T-helper 1 cell treated with Interleukin-12 subunit alpha and Interleukin-12 subunit beta and Interleukin-4 antibody, amounts not matched to agents 30 ng/mL and 1 ng/mL, for 36 hours (primary cell): ENCODE data around the gene TMC8. TPM values are rescaled to one million over a fixed set of nuclear protein-coding genes. Genes with fewer than 3 reads are reported as not detected.
"Not testable (repeated sequence)": the region's sequence is repeated elsewhere in the genome, so short reads cannot be mapped to it uniquely, and the experiment has no call there.

Experiments used
- intact Hi-C: fragments of 100-400 bp; cut with micrococcal nuclease; formaldehyde crosslinking; loops from one replicate; pipeline ENCODE4 v1.15.1; 2024
- total RNA-seq: library from RNA; stranded (reverse); gene quantifications from 2 replicates; pipeline ENCODE4 v1.2.3, GENCODE V29; 2022

The TMC8 gene
- total RNA-seq, 1 donor from 2014 or later: 412 TPM

DNA sequence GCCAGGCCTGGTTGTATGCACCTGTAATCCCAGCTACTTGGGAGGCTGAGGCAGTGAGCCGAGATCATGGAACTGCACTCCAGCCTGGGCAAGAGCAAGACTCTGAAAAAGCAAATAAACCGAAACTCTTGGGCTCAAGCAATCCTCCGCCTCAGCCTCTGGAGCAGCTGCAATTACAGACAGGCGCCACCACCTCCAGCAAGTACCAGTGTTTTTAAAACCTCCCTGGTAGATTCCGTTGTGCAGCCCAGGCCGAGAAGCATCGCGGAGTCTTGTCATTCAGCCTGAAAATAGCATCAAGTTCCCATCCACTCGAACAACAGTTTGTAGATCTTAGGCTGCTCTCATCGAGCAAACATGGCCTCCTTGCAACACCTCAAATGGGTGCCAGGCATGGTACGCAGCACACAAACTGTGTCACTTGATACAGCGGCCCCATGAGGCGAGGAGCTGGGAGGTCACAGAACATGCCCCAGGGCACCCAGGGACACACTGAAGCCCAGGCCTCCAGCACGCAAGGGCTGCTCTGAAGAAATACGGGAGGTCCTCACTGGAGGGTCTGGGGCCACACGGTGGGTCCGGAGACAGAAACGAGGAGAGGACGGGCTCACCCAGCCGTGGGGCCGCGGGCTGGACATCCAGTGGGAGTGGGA is 20.1 kb upstream of the TMC8 start:
- intact Hi-C loops: no loop called here

DNA sequence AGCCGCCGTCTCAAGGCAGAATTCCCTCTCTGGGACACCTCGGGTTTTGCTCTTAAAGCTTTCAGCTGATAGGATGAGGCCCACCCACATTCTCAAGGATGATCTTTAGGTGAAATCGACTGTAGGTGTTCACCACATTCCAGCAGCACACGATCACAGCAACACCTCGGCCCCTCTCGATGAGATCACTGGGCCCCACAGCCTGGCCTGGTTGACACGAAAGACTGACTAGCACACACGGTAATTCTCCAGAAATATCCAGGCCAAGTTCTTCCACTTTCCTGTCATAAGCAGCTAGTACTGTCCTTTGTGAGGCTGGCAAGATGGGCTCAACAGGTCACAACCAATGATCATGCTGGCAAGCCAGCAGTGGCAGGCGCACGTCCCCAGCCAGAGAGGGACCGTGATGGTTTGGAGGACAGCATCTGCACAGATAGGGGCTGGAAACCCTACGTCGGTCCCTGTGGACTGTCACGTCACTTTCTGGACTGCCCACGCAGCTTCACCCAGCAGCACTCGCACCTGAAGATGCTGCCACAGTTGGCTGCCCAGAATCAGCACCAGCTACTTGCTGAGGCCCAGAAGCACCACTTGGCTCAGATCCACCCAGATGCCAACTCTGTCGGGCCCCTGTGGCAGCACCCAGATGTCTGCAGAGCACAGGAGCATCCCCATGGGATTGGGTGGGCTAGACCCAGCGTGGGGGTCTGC is 19.4 kb upstream of the TMC8 start:
- intact Hi-C loops: no loop called here

DNA sequence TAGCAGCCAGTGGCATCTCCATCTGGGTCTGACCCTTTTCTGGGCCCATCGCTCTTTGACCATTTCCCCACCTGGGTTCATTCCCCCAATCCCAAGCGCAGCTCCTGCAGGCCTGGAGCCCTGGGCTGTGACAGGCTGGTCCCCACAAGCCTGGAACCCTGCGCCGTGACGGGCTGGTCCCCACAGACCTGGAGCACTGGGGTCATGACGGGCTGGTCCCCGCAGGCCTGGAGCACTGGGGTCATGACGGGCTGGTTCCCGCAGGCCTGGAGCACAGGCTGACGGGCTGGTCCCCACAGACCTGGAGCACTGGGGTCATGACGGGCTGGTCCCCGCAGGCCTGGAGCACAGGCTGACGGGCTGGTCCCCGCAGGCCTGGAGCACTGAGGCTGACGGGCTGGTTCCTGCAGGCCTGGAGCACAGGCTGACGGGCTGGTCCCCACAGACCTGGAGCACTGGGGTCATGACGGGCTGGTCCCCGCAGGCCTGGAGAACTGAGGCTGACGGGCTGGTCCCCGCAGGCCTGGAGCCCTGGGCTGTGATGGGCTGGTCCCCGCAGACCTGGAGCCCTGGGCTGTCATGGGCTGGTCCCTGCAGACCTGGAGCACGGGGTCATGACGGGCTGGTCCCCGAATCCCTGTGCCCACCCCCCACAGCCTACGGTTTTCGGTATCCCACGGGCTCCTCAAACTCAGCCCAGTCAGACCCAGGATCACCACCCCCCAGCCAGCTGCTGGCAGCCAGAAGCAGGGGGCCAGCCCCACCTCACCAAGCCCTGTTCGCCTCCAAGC is 18.6 kb upstream of the TMC8 start:
- intact Hi-C loops: loop anchor here (1.0 kb wide), 3 partner anchors 18 to 64 kb away; partner anchors contain the start of gene TMC8

DNA sequence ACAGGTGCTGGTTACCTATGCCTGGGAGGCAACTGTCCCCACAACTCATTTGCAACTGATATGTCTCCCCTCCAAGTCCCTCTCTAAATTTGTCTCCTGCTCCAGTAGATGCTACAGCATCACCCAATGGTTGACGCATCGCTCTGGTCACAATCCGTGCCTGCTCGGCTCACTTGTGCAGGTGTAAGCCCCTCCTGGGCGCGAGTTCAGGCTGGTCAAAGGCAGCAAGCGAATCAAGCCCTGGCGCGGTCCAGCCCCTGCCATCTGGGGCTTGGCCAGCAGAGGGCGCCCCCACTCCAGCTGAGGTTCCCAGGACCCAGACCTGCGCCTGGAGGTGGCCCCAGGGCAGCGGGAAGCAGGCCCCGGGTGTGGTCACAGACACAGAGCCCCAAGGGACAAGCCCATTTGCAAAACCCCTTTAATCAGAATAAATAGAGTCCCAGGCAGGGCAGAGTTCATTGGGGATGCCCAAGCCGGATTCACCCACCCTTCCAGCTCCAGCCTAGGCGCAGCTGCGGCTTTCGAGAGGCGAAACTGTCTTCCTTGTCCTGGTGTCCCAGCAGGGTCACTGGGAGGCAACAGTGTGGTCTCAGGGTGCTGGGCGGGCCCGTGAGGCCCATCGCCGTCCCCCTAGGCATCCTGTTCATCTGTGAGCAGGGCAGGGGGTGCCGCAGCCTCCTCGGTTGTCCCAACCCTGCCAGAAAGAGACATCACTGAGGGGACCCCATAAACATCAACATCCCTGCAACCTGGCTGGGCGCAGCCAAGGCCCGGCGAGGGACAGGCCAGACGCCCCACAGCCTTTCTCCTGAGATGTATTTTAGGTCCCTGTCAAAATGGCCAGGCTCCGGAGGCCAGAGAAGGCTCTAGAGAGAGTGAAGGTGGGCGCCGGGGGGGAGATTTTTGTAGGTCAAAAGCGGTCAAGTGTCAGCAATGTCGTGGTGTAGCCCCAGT is 17.8 kb upstream of the TMC8 start:
- intact Hi-C loops: loop anchor here (1.0 kb wide), 3 partner anchors 18 to 64 kb away; partner anchors contain the start of gene TMC8

GRCh38 chr17:78113804-78114785 is 16.5 kb upstream of the TMC8 start:
- intact Hi-C loops: no loop called here

GRCh38 chr17:78114831-78115723 is 15.5 kb upstream of the TMC8 start:
- intact Hi-C loops: no loop called here

GRCh38 chr17:78115803-78116202 is 14.8 kb upstream of the TMC8 start:
- intact Hi-C loops: not testable (repeated sequence)

GRCh38 chr17:78116411-78116810 is 14.2 kb upstream of the TMC8 start:
- intact Hi-C loops: no loop called here

- intact Hi-C loops: no loop called here
Observed at GRCh38 chr17:78117027-78117981, 13.3 kb upstream of the TMC8 start.

GRCh38 chr17:78118801-78119241 is 11.8 kb upstream of the TMC8 start:
- intact Hi-C loops: no loop called here

GRCh38 chr17:78120537-78120936 is 10.0 kb upstream of the TMC8 start:
- intact Hi-C loops: no loop called here

GRCh38 chr17:78120971-78121800 is 9.4 kb upstream of the TMC8 start:
- intact Hi-C loops: loop anchor here (1.0 kb wide), 2 partner anchors 9 to 13 kb away; partner anchors contain the start of gene TMC8

GRCh38 chr17:78121801-78122215 is 8.8 kb upstream of the TMC8 start:
- intact Hi-C loops: loop anchor here (1.0 kb wide), 2 partner anchors 8 to 12 kb away; partner anchors contain the start of gene TMC8

DNA sequence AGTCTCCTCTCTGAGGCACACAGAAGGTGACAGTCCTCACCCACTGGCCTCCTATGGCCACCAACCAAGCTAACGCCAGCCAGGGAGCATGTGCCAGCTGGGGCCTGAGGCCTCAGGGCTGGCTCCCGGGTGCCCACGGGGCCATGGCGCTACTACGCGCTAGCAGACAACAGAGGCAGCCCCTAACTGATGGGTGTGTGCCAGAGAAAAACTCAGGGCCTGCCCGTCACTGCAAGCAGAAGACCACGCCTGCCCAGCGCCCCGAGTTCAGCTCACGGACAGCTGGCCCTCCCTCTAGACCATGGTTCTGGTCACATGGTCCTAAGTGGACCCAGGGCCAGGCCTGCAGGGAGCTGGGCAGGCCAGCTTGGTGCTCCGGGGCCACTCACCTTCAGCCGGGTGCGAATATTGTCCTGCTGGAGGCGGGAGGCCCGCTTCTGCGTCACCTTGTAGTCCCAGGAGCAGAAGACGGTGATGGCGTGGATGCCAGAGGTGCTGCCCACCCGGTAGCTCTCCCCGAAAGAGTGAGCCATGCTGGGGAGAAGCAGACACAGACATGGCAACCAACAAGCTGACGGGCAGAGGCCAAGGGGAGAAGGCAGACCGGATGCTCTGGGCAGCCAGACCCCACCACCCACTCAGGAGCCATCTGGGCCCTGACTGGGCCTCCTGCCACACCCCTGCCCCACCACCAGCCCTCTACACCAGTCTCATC is 8.2 kb upstream of the TMC8 start:
- intact Hi-C loops: no loop called here

DNA sequence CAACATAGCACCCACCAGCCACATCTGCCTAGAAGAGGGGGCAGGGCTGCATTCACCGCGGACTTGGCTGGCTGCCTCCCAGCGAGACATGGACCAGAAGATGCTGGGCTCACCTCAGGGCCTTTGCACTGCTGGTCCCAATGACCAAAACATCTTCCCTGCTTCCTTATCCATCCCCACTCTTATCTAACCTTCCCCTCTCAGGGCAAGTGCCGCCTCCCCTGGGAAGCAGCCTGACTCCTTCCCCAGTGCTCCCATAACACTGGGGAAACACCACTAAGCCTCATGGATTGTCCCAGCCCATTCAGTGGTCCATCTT is 7.7 kb upstream of the TMC8 start:
- intact Hi-C loops: no loop called here
